Measurements from ENCODE around the gene CR1. TPM values are rescaled to one million over a fixed set of nuclear protein-coding genes. Genes with fewer than 3 reads are reported as not detected.
A peak's percentile ranks its signal among the peaks of the same experiment; 100 is the strongest.

CR1 gene
- total RNA-seq = under 0.01 TPM in 1 of 2 replicates, not detected in the other

- TF ChIP-seq CTCF (IDR thresholded peaks at IDR 0.05; ENCODE audit: insufficient read depth, low read depth, low read length) = no peak
- no peak for DNase-seq (ENCODE audit: low read depth)
- H3K4me3 ChIP-seq (ENCODE audit: low read depth, low read length) = no peak within 1 kb of the TSS
Measured at GRCh38 chr1:207495801-207496792, at the start of gene CR1. TSS of gene CR1 (plus strand) at chr1:207496157. CDS start at chr1:207496268, 111 bp downstream.

- DNase-seq (ENCODE audit: low read depth) = no peak
- TF ChIP-seq CTCF (IDR thresholded peaks at IDR 0.05; ENCODE audit: insufficient read depth, low read depth, low read length) = no peak
- no peak overlapping the region for H3K4me3 ChIP-seq (ENCODE audit: low read depth, low read length)
Measured at GRCh38 chr1:207453710-207454045, 42.3 kb upstream of the CR1 start.

GRCh38 chr1:207454046-207454964 is 41.7 kb upstream of the CR1 start, which contains the start of gene CR2:
TSS of gene CR2 (plus strand) at chr1:207454328. CDS start at chr1:207454419, 91 bp downstream.
- TF ChIP-seq CTCF (IDR thresholded peaks at IDR 0.05; ENCODE audit: insufficient read depth, low read depth, low read length) = no peak
- no peak for DNase-seq (ENCODE audit: low read depth)
- peak within 1 kb of the TSS; percentile 17 for H3K4me3 ChIP-seq (ENCODE audit: low read depth, low read length)

GRCh38 chr1:207455183-207455754 is 40.7 kb upstream of the CR1 start:
- DNase-seq (ENCODE audit: low read depth) = no peak
- TF ChIP-seq CTCF (IDR thresholded peaks at IDR 0.05; ENCODE audit: insufficient read depth, low read depth, low read length) = no peak
- H3K4me3 ChIP-seq (ENCODE audit: low read depth, low read length) = no peak overlapping the region

- TF ChIP-seq CTCF (IDR thresholded peaks at IDR 0.05; ENCODE audit: insufficient read depth, low read depth, low read length) = no peak
- no peak overlapping the region for H3K4me3 ChIP-seq (ENCODE audit: low read depth, low read length)
- no peak for DNase-seq (ENCODE audit: low read depth)
Measured at GRCh38 chr1:207458414-207458813, 37.5 kb upstream of the CR1 start.

GRCh38 chr1:207459008-207459407 is 36.9 kb upstream of the CR1 start:
- TF ChIP-seq CTCF (IDR thresholded peaks at IDR 0.05; ENCODE audit: insufficient read depth, low read depth, low read length) = no peak
- H3K4me3 ChIP-seq (ENCODE audit: low read depth, low read length) = no peak overlapping the region
- DNase-seq (ENCODE audit: low read depth) = no peak

Measured in fibroblast of villous mesenchyme (primary cell).